SW 1271 (cell line): ENCODE data around the gene MAPK7.

Experiments
- DNase-seq, 2 experiments: peaks; one replicate each; lab custom pipeline; 2025; lab: John Stamatoyannopoulos, UW

The MAPK7 gene

DNA sequence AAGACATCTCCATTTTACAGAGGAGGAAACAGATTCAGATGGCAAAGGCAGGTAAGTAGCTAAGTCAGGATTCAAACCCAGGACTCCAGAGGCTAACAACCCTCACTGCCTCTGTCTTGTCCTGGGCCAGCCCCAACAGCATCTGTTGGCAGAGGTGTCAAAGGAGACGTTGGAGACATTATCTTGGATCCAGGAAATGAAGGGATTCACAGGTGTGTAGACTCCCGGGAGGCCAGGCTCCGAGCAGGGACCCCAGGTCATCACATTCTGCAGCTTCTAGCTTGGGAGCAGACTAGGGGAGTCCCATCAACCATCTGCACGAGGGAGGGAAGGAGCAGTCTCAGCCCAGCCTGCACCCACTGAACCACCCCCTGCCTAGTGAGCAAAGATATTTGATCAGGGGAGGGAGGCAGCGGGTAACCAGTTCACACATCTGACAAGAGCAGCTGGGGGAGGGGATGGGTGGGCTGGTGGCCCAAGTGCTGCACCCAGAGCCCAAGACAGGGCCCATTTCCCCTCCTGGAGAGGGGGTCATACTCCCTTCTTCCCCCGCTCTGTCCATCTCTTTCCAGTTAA, 14.8 kb upstream of the MAPK7 start:
- DNase-seq = no peak

DNA sequence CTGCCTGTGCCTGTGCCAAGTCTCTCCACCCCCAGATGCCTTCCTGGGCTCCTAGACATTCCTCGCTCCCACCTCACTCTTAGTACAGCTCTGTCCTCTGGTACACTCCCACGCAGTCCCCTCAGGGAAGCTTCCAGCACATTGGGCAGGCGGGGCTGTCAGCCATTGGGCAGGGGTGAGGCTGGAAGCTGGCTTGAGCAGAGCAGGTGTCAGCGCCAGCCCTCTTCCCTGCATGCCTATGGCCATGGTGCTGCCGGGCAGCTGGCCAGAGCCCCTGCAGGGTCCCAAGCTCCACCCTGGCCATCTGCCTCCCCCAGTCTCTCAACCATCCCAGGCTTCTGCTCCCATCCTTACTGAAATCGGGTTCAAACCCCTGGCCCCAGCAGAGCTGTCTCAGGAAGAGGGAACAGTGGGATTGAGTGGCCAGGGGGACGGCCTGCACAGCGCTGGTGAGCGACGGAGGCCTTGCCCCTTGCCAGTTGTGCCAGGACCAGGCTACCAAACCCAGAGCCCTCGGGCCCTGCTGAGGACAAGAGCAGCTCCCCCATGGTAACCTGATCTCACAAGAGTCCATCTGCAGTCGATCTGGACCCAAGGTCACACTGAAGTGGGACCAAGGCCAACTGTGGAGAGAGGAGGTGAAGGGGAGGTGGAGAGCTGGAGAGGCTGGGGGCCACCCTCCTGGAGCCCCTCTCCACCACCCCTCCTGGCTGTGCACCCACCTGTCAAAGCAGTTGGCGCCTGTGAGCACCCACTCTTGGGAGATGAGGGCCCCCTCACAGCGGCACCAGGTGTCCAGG, 13.4 kb upstream of the MAPK7 start:
- DNase-seq = no peak

DNA sequence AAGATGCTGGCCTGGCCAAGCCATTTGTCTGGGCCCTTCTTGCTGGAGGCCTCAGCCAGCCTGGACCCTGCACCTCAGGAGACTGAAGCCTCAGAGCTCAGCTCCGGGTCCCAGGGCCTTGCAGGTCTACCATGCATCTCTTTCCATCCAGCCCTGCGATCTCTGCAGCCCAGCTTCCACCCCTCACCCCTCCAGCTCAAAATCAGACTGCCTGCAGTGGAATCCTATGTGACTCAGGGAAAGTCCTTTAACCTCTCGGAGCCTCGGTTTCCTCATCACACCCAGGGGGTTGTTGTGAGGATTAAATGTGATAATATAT, 12.8 kb upstream of the MAPK7 start:
- DNase-seq = no peak

GRCh38 chr17:19365833-19366636, 12.3 kb upstream of the MAPK7 start:
- DNase-seq = no peak

DNA sequence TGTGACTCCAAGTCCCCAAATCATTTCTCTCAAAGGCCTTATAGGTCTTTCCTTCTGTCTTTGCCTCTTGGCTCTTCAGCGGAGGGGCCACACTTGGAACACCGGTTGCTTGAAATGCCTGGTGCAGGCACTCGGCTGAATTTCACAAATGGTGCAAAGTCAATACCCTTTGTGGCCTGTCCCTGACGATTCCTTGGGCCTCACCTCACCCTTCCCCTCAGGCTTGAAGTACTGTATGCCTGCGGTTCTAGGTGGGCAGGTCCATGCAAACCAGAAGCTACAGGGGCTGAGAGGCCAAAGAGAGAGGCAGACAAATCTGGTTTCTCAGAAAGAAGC, 11.7 kb upstream of the MAPK7 start:
- DNase-seq = no peak

GRCh38 chr17:19368229-19368628, 10.1 kb upstream of the MAPK7 start:
- no peak for DNase-seq

DNA sequence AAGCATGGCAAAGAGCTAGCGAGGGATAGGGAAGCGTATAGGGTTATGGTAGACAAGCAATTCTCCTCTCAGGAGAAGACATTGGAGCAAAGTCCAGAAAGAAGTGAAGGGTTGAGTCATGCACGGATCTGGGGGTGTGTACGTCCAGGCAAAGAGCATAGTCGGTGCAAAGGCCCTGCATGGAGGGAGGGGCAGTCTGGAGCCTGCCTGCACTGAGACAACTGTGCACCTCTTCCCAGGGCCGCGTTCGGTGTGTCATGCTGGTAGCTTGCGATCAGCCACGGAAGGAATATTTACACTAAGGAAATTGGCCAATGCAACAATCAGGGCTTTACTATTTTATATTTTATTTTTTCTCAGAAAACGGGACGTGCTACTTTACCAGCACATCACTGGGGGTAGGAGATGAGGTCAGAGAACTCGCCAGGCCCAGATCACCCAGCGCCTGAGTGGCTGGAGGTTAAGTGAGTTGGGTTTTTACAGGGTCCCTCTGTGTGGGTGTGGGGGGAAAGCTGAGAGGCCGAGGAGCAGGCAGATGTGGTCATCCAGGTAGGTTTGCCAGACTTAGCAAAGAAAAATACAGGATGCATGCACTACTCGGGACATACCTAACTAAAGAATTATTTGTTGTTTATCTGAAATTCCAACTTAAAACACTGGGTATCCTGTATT, 9.1 kb upstream of the MAPK7 start:
- no peak for DNase-seq

- no peak for DNase-seq
These were observed 8.3 kb upstream of the MAPK7 start for GRCh38 chr17:19369846-19370492.

DNA sequence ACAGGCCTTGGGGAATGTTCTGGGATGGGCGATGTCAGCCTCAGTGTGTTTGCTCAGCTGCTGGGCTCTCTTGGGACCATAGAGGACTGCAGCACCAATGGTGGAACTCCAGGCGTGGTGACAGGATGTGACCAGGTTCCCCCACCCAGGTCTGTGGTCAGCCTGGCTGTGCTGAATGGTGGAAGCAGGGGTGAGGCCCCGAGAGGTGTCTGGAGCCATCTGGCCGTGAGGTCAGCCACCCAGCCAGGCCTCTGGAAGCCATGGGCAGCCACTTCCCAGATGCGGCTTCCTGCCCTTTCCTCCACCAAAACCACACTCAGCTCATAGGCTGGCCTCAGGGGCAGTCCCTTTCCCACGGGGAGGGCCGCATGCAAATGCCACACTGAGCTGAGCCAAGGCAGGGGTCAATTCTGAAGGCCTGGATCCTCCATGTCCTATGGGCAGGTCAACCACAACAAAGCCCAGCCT, 7.8 kb upstream of the MAPK7 start:
- no peak for DNase-seq

GRCh38 chr17:19371259-19372010, 6.9 kb upstream of the MAPK7 start:
- DNase-seq = no peak

- DNase-seq = no peak
These were observed 6.3 kb upstream of the MAPK7 start for GRCh38 chr17:19372011-19372370.

DNA sequence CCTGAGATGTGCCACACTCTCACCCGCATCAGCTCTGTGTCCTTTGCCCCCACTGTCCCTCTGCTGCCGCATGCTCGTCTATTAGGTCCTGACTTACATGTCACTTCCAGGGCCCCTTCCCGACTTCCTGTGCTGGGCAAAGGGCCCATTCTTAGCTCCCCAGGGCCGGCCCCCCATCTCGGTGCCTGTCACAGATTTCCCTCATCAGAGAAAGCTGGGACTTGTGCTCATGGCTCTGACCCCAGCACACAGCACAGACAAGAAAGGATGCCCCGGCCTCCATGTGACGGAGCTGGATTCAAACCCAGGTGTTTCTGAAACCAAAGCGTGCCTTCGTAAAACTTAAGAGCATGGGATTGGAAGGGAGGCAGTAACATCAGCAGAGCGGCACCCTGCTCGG, 5.9 kb upstream of the MAPK7 start:
- no peak for DNase-seq

DNA sequence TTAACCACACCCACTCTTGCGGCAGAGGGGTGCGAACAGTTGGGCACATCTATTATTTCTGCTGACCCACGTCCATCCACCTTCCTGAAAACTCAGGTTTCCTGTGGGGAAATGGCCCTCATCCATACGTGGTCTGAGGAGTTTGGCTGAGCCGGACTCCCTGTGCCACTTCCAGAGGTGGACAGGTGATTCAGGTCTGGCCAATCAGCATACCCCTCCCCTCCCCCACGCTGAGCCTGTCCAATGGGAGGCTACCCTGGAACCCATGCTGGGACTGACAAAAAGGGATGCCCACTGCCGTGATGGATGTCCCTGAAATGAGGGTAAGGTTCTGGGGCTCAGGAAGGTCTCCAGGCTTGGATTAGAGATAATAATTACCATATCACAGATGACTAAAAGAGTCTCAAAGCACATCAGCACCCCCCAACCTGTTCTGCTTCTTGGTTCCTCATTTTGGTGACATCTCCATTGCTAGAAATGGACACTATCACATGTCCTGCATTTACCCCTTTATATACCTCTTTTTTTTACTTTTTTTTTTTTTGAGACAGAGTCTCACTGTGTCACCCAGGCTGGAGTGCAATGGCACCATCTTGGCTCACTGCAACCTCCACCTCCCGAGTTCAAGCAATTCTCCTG, 5.3 kb upstream of the MAPK7 start:
- DNase-seq = no peak

GRCh38 chr17:19374136-19374535, 4.2 kb upstream of the MAPK7 start:
- DNase-seq = no peak

DNA sequence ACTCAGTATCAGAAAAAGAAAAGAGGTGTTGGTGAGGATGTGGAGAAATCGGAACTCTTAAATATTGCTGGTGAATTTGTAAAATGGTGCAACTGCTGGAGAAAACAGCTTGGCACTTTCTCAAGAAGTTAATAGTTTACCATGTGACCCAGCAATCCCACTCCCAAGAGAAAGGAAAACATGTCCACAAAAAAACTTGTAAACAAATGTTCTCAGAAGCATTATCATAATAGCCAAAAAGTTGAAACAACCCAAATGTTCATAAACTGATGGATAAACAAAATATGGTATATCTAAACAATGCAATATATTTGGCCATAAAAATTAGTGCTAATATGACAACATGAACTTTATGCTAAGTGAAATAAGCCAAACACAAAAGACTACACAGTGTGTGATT, 2.6 kb upstream of the MAPK7 start:
- no peak for DNase-seq

- no peak for DNase-seq
These were observed 1.5 kb upstream of the MAPK7 start for GRCh38 chr17:19376811-19377210.

GRCh38 chr17:19377602-19378415, 489 bp upstream of the MAPK7 start:
- DNase-seq = peak; percentile 99 to 100

- no peak for DNase-seq
These were observed 1.2 kb downstream of the MAPK7 start for GRCh38 chr17:19379361-19380065.

DNA sequence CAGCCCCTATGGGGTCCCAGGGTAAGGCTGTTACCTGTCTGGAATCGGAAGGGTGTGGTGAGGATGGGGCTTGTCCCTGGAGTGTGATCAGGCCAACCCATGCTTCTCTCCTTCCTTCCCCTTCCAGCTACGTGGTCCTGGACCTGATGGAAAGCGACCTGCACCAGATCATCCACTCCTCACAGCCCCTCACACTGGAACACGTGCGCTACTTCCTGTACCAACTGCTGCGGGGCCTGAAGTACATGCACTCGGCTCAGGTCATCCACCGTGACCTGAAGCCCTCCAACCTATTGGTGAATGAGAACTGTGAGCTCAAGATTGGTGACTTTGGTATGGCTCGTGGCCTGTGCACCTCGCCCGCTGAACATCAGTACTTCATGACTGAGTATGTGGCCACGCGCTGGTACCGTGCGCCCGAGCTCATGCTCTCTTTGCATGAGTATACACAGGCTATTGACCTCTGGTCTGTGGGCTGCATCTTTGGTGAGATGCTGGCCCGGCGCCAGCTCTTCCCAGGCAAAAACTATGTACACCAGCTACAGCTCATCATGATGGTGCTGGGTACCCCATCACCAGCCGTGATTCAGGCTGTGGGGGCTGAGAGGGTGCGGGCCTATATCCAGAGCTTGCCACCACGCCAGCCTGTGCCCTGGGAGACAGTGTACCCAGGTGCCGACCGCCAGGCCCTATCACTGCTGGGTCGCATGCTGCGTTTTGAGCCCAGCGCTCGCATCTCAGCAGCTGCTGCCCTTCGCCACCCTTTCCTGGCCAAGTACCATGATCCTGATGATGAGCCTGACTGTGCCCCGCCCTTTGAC, 2.4 kb downstream of the MAPK7 start:
- no peak for DNase-seq
